Measurements from ENCODE around the gene NNT.

DNA sequence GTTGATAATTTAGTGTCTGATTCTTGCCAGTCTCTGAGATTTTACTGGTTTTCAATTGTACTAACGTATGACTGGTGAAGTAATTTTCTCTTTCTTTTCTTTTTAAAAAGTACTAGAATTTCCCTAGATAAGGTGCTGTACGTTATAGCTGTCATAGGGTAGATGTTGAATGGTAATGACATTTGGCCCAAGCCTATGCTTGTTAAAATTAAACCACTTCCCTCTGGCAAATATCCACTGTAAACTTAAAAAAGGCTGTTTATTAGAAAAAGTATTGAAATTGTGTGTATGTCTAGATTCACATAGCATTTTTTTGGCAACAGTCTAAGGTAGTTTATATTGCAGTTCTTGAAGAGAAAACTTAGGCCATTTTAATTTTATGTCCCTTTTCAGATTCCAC lies 97.6 kb downstream of the NNT start:
- TF ChIP-seq, protein P1, sequence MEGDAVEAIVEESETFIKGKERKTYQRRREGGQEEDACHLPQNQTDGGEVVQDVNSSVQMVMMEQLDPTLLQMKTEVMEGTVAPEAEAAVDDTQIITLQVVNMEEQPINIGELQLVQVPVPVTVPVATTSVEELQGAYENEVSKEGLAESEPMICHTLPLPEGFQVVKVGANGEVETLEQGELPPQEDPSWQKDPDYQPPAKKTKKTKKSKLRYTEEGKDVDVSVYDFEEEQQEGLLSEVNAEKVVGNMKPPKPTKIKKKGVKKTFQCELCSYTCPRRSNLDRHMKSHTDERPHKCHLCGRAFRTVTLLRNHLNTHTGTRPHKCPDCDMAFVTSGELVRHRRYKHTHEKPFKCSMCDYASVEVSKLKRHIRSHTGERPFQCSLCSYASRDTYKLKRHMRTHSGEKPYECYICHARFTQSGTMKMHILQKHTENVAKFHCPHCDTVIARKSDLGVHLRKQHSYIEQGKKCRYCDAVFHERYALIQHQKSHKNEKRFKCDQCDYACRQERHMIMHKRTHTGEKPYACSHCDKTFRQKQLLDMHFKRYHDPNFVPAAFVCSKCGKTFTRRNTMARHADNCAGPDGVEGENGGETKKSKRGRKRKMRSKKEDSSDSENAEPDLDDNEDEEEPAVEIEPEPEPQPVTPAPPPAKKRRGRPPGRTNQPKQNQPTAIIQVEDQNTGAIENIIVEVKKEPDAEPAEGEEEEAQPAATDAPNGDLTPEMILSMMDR (IDR thresholded peaks at IDR 0.05), result no peak
- no peak for TF ChIP-seq EZH2 (IDR thresholded peaks at IDR 0.05)

All from neural progenitor cell (in vitro differentiated cells).